ENCODE results near the gene SLC8A3. TPM values are rescaled to one million over a fixed set of nuclear protein-coding genes. Genes with fewer than 3 reads are reported as not detected.
"Not testable (repeated sequence)": the region's sequence is repeated elsewhere in the genome, so short reads cannot be mapped to it uniquely, and the experiment has no call there.

Gene SLC8A3
- total RNA-seq (2014; rRNA removed), result 10.6 and 12.8 TPM in 2 replicates
- polyA plus RNA-seq (2012), result 2.7 TPM

GRCh38 chr14:70188659-70189455 is at the start of gene SLC8A3:
Gene SLC8A3, minus strand, starts transcription at chr14:70188951. Its CDS starts 20,529 bp downstream, at chr14:70168422.
- peak; percentile 78 for DNase-seq (ENCODE audit: low read depth)

GRCh38 chr14:70237710-70238109 is 49.0 kb upstream of the SLC8A3 start:
- no peak for DNase-seq (ENCODE audit: low read depth)

GRCh38 chr14:70234066-70234950 is 45.6 kb upstream of the SLC8A3 start:
- no peak for DNase-seq (ENCODE audit: low read depth)

- DNase-seq (ENCODE audit: low read depth), result not testable (repeated sequence)
Measured at GRCh38 chr14:70231756-70232544, 43.2 kb upstream of the SLC8A3 start.

- not testable (repeated sequence) for DNase-seq (ENCODE audit: low read depth)
Measured at GRCh38 chr14:70229877-70230640, 41.3 kb upstream of the SLC8A3 start.

- DNase-seq (ENCODE audit: low read depth), result peak; percentile 23
Measured at GRCh38 chr14:70213721-70214282, 25.1 kb upstream of the SLC8A3 start.

- no peak for DNase-seq (ENCODE audit: low read depth)
Measured at GRCh38 chr14:70212752-70213151, 24.0 kb upstream of the SLC8A3 start.

GRCh38 chr14:70208380-70208779 is 19.6 kb upstream of the SLC8A3 start:
- DNase-seq (ENCODE audit: low read depth), result no peak

GRCh38 chr14:70203686-70204085 is 14.9 kb upstream of the SLC8A3 start:
- DNase-seq (ENCODE audit: low read depth), result no peak

- no peak for DNase-seq (ENCODE audit: low read depth)
Measured at GRCh38 chr14:70201994-70202393, 13.2 kb upstream of the SLC8A3 start.

GRCh38 chr14:70193396-70193795 is 4.6 kb upstream of the SLC8A3 start:
- DNase-seq (ENCODE audit: low read depth), result no peak

GRCh38 chr14:70192915-70193314 is 4.2 kb upstream of the SLC8A3 start:
- DNase-seq (ENCODE audit: low read depth), result no peak

GRCh38 chr14:70190156-70190555 is 1.4 kb upstream of the SLC8A3 start:
- no peak for DNase-seq (ENCODE audit: low read depth)

GRCh38 chr14:70189456-70190077 is 816 bp upstream of the SLC8A3 start:
- no peak for DNase-seq (ENCODE audit: low read depth)

- peak; percentile 45 for DNase-seq (ENCODE audit: low read depth)
Measured at GRCh38 chr14:70188322-70188658, 461 bp downstream of the SLC8A3 start.

- DNase-seq (ENCODE audit: low read depth), result peak; percentile 93
Measured at GRCh38 chr14:70186900-70187451, 1.8 kb downstream of the SLC8A3 start.

- DNase-seq (ENCODE audit: low read depth), result no peak
Measured at GRCh38 chr14:70183991-70184390, 4.8 kb downstream of the SLC8A3 start.

GRCh38 chr14:70181276-70181675 is 7.5 kb downstream of the SLC8A3 start:
- DNase-seq (ENCODE audit: low read depth), result no peak

GRCh38 chr14:70180718-70181117 is 8.0 kb downstream of the SLC8A3 start:
- no peak for DNase-seq (ENCODE audit: low read depth)
